Lung microvascular endothelial cell (primary cell): ENCODE data around the gene CCDC82. TPM values are rescaled to one million over a fixed set of nuclear protein-coding genes. Genes with fewer than 3 reads are reported as not detected.
A peak's percentile ranks its signal among the peaks of the same experiment; 100 is the strongest.
"Not testable (repeated sequence)": the region's sequence is repeated elsewhere in the genome, so short reads cannot be mapped to it uniquely, and the experiment has no call there.

Experiments
- DNase-seq, 2 donors: peaks; one replicate each; pipeline versions ENCODE4 v3.0.0 to v3.0.0-alpha.2; 2010; ENCODE audit warnings: low read depth in 2 of 2
- total RNA-seq: library from RNA; depleted of rRNA; stranded (reverse); fragments of >200 nt; gene quantifications from 2 replicates; pipeline ENCODE4 v1.2.1, GENCODE V29; 2014

Gene CCDC82
- total RNA-seq = 8.7 and 14.1 TPM in 2 replicates

DNA sequence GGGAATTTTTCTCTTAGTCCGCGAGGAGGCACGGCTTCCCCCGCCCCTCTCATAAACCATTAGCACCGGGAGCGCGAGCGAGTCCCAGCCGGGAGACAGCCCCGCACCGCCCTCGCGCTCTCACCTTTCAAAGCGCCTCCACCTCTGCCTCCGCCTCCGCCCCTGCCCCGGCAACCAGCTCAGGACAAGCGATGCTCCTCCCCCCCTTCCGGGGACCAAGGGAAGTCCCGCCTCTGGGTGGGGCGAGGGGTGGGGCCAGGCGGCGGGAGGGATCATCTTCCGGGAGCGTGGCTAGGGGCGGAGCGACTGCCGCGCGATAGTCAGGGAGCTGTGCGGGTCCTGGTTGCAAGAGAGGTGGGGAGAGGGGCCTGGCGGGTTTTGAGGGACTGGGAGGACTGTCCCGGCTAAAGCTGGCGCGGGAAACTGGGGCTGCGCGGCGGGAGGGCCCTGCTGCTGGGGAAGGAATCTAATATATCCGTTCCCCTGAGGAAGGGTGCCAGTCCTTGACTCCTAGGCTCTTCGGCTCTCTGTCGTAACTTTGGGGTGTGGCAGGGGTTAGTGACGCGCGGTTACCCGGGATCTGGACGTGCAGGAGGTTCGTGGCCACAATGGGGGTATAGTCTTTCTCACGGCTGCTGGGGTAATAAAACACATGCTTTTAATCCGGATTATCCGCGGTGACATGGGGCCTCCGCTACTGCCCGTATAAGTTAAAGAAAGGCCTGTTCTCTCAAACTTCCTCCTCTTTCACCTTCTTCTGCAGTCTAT, at the start of gene CCDC82, which contains the start of gene JRKL:
TSS of gene CCDC82 (minus strand) at position 193 of the 768 bp plus-strand sequence. CDS start 5,165 bp downstream, outside the sequence.
TSS of gene JRKL (plus strand) at position 294 of the 768 bp plus-strand sequence. CDS start 637 bp downstream, outside the sequence.
- DNase-seq = peak; percentile 94 to 95

DNA sequence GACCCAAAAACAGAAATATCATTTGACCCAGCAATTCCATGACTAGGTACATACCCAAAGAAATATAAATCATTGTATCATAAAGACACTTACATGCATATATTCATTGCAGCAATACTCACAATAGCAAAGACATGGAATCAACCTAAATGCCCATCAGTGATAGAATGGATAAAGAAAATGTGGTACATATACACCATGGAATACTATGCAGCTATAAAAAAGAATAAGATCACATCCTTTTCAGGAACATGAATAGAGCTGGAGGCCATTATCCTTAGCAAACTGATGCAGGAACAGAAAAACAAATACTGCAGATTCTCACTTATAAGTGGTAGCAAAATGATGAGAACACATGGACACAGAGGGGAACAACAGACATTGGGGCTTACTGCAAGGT, 42.9 kb upstream of the CCDC82 start:
- DNase-seq = not testable (repeated sequence)

DNA sequence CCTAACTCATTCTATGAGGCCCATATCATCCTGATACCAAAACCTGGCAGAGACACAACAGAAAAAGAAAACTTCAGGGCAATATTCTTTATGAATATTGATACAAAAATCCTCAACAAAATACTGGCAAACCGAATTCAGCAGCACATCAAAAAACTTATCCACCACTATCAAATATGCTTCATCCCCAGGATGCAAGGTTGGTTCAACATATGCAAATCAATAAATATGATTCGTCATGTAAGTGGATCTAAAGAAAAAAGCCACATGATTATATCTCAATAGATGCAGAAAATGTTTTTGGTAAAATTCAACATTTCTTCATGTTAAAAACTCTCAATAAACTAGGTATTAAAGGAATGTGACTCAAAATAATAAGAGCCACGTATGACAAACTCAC, 41.0 kb upstream of the CCDC82 start:
- no peak for DNase-seq

DNA sequence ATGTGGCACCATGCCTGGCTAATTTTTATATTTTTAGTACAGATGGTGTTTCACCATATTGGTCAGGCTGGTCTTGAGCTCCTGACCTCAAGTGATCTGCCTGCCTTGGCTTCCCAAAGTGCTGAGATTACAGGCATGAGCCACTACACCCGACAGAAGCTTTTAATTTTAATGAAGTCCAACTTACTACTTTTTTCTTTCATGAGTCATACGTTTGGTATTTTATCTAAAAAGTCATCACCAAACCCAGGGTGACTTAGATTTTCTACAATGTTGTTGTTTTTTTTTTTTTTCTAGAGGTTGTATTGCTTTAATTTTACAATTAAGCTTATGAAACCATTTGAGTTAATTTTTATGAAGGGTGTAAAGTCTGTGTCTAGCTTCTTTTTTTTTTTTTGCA, 35.0 kb upstream of the CCDC82 start:
- DNase-seq = peak in 1 of 2 donors; percentile 10

DNA sequence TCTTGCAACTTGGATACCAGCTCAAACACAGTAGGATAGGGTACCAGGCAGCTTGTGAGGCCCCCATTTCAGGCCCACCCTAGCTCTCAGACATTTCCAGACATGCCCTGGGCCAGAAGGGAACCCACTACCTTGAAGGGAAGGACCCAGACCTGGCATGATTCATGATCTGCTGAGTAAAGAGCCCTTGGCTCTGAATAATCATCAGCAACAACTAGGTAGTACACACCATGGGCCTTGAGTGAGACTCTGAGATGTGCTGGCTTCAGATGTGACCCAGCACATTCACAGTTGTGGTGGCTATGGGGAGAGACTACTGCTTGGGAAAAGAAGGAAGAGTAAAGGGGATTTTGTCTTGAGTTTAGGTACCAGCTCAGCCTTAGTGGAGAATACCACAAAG, 23.7 kb upstream of the CCDC82 start:
- no peak for DNase-seq

DNA sequence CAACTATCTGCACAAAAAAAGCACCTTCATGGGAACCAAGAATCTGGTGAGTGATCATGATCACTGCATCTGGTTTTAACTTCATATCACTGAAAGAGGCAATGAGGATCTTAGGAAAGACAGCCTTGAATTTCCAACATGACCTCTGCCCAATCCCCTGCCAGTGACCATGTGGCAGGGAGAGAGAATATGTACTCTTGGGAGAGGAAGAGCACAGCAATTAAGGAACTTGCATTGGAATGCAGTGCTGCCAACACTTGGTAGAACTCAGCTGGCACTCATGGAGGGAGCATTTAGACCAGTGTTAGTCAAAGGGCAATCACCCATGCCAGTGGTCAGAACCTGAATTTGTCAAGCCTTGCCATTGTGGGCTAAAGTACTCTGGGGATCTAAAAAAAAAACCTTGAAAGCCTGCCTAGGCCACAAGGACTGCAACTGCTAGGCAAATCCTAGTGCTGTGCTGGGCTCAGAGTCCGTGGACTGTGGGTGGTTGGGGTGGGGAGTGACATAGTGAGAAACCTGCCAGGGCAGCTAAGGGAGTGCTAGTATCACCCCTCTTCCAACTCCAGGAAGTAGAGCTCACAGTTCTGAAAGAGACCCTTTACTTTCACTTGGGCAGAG, 23.2 kb upstream of the CCDC82 start:
- DNase-seq = no peak

DNA sequence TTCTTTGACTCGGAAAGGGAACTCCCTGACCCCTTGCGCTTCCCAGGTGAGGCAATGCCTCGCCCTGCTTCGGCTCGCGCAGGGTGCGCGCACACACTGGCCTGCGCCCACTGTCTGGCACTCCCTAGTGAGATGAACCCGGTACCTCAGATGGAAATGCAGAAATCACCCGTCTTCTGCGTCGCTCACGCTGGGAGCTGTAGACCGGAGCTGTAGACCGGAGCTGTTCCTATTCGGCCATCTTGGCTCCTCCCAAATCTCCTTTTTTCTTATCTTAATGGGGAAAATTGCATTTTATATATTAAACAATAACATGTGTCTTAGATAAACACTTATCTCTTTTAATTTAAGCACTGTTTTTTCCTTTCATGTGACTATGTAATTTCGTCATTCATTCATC, 21.7 kb upstream of the CCDC82 start:
- DNase-seq = not testable (repeated sequence)

DNA sequence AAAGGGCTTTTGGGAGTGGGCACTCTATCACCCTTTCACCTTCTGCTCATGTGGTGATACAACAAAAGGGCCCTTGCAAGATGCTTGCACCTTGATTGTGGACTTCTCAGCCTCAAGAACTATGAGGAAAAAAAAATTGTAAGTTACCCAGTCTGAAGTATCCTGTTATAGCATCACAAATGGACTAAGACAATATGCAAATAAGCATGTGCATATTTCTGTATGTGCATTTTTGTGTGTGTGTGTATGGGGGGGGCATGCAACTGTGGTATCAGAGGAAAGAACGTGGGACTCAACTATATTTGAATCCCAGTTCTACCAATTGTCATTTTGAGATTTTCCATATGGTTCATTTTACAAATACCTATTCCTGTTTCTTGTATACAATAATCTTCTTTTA, 11.0 kb upstream of the CCDC82 start:
- DNase-seq = no peak

DNA sequence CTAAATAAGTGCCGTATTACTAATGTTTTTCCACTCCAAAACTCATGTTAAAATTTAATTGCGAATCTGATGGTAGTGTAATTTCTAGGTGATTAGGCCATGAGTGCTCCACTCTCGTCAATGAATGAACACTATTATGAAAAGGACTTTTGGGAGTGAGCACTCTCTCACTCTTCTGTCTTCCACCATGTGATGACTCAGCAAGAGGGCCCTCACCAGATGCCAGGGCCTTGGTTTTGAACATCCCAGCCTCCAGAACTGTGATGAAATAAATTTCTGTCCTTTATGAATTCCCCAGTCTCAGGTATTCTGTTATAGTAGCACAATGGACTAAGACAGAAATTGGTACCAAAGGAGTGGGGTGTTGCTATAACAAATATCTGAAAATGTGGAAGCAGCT, 8.2 kb upstream of the CCDC82 start:
- DNase-seq = no peak

DNA sequence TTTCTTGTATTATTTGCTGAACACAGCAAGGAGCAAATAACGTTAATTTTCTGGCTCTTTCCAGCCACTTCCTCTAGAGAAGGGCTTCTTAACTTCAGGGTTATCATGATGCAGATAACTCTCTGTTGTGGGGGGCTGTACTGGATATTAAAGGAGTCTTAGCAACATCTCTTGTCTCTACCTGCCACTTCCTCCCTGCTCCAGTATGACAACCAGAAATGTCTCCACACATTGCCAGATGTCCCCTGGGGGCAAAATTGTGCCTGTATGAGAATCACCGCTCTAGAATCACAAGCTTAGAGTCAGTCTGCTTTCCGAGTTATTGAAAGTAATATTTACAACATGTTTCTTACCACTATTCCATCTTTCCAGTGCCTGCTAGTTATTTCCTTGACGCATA, 6.9 kb upstream of the CCDC82 start:
- DNase-seq = no peak

DNA sequence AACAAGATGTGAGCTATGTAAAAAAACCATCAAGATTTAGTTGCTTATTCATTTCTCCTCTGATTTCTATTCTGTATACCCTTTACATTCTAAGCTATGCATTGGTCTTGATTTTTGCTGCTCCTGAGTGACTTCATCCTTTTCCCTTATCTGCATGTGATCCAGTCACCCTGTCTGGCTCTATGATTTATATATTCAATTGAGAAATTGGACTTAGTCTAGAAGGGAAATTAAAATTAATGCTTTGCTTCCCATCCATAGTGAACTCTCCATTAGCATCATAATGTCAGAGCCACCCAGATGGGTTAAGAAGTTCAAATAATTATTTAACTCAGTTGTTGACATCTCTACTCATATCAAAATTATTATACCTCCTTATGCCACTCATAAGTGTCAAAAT, 5.1 kb upstream of the CCDC82 start:
- no peak for DNase-seq

DNA sequence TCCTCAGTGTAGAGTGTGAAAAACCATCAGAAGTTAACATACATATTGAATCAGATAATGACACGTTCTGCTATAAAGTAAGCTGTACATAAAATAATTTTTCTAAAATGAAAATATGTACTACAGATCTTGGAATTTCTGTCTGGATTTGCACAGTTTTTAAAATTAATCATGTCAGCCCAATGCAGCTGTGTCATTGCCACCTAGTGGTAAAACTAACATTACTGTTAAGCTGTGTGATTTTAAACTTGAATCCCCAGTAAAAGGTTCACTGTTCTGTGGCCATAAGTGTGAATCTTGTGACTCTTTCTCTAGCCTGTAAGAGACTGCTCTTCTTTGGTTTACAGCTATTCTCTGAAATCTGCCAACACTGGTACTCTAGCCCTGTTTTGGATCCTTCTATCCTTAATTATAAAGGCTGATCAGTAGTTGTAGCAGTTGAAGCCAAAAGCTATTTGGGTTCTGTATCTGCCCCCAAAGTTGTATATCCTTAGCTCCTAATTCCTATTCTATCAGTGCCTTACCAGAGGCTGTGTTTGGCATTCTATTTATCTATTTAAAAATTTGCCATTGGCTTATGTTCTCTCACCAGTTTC, 4.1 kb upstream of the CCDC82 start:
- DNase-seq = peak; percentile 57 to 69

DNA sequence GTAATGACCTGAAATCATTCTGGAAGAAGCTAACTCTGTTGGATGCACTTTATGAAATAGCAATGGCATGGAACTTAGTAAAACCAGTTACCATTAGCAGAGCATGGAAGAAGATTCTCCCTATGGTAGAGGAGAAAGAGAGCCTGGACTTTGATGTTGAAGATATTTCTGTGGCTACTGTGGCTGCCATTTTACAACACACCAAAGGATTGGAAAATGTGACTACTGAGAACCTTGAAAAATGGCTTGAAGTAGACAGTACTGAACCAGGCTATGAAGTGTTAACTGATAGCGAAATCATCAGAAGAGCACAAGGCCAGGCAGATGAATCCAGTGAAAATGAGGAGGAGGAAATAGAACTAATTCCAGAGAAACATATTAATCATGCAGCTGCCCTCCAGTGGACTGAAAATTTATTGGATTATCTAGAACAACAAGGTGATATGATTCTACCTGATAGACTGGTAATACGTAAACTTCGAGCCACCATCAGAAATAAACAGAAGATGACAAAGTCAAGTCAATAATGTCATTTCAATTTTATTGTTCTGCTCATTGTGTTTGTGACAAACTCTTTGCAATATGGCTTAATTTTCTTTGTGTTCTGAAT, 2.1 kb upstream of the CCDC82 start:
- DNase-seq = peak in 1 of 2 donors; percentile 18

DNA sequence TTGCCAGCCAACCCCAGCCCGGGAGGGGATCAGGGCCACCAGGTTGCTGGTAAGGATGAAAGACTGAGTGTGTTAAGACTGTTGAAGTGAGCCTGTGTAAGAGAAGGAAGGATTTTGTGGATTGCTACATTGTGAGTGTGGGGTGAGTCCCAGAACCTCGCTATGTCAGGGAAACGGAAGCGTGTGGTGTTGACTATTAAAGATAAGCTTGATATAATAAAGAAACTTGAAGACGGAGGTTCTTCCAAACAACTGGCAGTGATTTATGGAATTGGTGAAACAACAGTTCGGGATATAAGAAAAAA, 728 bp upstream of the CCDC82 start:
- DNase-seq = peak; percentile 36 to 66

DNA sequence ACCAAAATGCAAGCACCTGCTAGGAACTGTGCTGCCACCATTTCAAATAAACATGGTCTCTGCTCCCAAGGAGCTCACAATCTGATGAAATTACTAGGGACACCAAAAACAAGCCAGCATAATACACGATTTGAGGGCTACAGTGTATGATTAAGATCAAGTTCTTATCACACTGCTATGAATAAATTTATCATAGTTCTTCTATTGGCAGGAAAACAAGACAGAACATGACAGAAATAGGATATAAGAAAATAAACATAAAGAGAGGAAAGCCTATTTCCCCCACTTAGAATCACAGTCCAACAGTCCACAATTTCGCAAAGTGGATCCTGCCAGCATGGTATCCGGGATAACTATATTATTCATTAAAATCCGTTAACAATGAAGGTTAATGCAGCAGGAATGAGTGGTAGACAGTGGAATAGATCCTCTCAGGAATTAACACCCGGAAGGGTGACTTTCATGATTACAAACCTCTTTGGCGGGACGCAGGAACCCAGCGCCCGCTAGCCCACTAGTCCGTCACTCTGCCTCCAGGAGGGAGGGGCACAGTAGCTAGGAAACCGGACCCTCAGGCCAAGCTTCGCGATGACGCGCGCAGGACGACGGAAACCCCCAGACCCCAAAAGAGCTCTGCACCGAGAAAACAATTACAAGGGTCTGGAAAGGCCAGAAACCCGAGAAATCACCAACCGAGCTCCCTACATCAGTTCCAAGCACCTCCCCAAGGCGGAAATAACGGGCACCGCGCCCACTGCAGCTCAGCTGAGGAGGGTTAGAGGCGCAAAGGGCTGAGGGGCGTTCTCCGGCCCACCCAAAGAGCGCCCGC, 607 bp downstream of the CCDC82 start:
- DNase-seq = peak; percentile 67 to 68

DNA sequence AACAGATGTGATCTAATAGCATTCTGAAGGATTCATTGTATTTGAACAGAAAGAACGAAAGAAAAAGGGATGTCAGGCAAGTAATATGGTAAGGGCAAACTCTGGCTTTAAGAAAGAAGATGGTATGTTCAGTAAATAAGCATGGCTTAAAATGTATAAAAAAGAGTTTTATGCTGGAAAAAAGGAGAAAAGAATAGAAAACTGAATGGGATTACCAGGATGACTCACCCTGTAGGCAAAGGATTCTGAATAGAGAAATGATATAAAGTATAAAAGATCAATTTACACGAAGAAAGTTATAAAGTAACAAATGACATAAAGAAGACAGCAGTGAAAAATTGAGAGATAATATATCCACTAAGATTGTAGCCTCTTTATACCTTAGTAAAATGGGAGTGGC, 4.5 kb downstream of the CCDC82 start:
- no peak for DNase-seq

DNA sequence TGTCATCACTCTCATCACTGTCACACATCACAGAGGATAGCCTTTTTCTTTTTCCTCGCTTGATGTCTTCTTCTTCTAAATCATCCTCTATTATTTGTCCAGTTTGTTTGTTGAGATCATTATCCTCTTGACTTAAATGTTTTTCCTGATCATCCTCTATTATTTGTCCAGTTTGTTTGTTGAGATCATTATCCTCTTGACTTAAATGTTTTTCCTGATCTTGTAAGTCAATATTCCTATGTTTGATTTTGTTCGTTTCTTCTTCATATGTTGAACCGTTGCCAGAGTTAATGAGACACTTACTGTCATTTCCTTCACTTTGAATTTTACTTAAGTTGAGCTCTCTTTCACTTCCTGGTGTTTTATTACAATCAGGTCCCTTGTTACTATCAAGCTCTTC, 5.6 kb downstream of the CCDC82 start:
- no peak for DNase-seq

DNA sequence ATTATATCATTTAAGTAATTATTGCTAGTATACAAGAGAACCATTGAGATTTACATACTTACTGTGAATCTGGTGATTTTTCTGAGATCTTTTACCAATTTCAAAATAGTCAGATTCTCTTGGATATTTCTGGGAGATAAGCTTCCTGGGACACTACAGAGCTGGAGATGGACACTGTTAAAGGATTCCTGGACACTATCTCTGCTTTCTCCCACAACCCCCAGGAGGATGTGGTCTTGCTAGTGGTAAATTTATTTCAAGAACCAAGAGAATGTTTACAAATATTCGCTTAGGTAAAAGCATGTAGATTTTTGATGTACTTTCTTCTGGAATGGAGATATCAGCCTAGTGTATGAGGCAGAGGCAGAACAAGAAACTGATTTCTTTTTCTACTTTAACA, 12.9 kb downstream of the CCDC82 start:
- no peak for DNase-seq

DNA sequence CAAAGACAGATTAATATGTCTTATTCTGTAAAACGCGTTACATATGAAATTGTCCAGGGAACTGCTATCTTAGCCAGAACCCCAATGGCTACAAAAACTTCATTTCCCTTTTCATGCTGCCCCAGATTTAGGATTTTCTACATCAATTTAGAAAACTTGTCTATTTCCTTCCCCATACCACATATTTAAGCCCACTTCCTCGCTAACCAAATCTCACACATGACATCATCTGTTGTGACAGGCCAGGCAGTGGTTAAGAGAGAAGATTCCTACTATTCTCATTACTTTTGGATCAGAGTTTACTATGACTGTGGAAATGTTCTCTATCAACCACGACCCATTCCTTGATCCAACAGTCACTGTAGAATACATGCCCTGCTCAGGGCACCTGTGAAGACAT, 15.9 kb downstream of the CCDC82 start:
- DNase-seq = no peak

DNA sequence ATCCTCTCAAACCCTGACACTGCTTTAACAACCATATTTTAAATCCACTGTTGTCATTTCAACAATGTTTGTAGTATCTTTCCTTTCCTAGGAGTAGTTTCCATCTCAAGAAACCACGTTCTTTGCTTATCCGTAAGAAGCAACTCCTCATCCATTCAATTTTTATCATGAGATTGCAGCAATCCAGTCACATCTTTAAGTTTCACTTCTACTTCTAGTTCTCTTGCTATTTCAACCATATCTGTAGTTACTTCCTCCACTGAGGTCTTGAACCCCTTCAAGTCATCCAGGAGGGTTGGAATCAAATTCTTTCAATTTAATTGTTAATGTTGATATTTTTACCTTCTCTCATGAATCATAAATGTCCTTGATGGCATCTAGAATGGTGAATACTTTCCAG, 22.4 kb downstream of the CCDC82 start:
- DNase-seq = no peak

DNA sequence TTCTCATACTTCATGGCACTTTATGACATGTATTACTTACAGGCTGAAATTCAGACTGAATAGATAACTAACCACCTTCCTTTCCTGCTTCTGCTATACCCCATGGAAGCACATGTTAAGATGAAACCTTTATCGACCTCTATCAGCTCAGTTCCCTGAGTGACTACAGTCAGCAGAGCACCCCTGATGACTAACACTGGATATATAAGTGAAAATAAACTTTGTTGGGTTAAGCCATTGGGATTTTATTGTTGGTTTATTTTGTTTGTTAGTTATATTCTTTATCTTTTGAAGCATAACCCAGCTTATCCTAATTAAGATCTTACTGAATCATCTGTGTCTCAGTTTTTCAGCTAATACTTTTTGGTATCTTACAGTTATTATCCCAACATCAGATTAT, 23.7 kb downstream of the CCDC82 start:
- DNase-seq = no peak

DNA sequence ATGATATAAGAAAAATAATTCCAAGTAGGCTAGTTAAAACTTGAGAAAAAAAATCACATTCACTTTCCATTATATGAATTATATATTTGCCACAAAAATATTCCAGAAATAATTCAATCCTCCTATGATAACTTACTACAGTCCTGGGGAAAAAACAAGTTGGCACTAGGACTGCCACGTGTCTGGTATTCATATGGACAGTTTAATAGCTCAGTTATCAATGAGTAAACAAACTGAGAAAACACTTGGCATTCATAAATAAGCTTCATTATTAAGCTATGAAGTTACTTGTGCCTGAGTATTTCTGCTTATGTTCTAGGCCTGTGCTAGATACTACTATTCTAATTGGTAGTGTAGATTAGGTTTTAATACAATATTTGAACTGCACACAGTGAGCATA, 24.2 kb downstream of the CCDC82 start:
- DNase-seq = no peak
